Hematopoietic multipotent progenitor cell treated with erythropoietin and hydrocortisone succinate and interleukin-3 and kit ligand, for 17 days (in vitro differentiated cells): ENCODE measurements around the gene MUC13.

Experiments
- DNase-seq: peaks from one replicate; pipeline ENCODE4 v3.0.0-alpha.2; 2015; ENCODE audit warnings: low spot score

The MUC13 gene

GRCh38 chr3:124896824-124897526, 37.6 kb downstream of the MUC13 start:
- DNase-seq: no peak

DNA sequence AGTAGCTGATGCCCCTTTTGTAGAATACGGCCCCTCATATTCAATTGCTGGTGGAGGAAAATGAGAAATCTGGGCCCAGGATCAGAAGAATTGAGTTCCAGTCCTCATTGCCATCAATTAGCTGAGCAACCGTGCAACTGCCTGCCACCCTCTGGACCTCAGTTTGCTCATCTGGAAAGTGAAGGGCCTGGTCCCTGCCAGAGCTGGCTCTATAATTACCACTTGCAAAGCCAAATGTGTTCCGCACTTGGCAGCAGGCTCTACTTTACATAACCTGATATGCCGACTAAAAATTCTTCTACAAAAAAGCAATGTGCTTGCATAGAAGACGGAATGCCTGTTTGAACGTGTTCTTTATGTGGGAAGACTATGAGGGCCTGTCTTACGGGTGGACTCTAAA, 38.8 kb downstream of the MUC13 start:
- no peak for DNase-seq

GRCh38 chr3:124893526-124893925, 41.0 kb downstream of the MUC13 start:
- no peak for DNase-seq

DNA sequence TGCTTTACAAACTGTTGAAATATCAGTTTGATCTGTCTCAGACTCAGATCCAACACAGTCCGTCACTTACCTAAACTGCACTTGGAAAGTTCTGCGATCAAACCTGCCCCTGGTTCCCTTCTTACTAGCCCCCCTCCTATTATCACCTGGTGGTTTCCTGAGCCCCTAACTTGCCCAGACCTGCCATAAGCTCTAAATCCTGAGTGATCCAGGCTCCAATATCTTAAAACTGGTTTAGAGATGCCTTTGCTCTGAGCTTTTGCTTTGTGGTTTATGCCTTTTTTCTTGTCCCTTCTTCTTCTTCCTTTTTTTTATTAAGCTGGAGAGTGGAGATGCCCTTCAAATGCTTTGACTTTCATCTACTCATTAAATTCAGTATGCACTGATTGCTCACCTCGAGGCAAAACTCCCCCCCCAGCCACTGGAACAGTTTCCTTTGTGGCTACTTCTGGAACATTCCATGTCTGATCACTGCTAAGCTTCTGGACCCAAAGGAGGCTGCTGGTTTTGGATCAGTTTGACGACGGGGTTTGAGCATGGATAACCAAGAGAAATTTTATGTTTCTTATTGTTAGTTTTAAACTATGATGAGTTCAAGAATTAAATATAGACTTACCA, 43.9 kb downstream of the MUC13 start:
- DNase-seq: no peak

DNA sequence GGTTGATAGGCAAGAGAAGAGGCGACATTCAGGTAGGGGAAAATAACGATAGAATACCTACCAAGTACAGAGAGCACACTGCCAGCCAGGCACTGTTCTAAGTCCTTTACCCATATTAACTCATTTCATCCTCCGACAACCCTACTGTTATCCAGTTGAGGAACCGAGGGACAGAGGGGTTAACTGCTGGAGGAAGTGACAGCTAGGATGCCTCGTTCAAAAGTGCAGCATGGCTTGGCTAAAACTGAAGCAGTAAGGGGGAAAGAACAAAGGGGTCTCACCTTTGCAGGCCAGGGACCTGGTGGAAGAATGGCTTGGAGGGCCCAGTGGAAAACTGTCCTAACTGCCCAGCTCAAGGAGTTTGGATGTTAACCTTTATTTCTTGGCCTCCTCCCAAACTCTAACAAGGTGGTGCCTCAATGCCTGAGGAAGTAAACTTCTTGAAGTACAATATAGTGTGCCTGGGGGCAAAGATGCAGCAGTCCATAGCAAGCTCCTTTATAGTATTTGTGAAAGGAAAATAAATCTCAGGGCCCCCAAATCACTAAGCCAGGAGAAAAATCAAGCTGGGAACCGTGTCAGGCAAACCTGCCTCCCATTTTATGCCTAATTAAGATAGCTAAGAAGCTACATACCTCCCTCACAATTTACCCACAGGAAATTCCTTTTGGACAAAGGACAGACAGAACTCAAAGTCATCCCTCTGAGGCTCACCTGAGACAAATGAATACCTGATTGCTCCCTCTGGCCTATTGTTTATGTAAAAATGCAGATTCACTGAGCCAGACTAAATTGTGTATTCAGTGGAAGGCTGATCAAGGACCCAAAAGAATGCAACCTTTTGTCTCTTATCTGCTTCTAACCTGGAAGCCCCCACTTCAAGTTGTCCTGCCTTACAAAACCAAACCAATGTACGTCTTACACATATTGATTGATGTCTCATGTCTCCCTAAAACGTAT, 45.8 kb downstream of the MUC13 start:
- DNase-seq: no peak

DNA sequence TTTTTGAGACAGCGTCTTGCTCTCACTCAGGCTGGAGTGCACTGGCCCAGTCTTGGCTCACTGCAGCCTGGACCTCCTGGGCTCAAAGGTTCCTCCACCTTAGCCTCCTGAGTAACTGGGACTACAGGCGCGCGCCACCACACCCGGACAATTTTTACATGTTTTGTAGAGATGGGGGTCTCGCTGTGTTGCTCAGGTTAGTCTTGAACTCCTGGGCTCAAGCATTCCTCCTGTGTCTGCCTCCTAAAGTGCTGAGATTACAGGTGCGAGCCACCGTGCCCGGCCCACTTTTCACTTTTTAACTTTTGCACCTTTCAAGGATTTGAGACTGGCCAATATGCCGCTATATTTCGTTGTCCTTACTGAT, 46.6 kb downstream of the MUC13 start:
- DNase-seq: no peak

DNA sequence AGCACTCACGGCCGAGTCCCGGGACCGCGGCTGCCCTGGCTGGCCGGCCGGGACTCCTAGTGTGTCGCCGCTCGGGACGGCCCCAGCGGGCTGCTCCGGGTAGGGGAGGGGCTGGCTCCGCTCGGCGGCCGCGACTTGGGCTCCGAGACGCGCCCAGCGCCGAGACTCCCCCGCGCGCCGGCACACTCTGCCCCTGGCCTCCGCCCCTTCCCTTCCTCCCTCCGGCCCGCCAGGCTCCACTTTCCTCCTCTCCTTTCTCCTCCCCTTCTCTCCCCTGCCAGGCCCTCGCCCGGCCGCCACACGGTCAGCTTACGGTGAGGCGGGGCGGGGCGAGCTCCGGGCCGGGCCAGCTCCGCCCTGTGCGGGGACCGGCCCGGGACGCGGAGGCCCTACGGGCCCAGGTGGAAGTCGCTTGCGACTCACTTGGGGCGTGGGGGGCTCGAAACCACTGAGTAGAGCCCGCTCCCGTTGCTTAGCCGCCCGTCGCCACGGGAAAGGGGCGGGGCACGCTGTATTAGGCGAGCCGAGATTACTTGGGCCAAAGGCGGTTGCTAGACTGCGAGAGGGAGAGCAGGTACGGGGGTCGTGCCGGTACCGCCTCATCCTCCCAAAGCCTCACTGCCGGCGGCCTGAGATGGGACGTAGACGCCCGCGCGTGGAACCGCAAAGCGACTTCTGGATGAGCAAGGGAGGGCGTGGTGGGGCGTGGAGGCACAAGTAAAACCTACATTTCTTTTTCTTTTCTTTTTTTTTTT, 47.2 kb downstream of the MUC13 start, which contains the start of gene ITGB5:
ITGB5 (minus strand) TSS at position 189 of the 755 bp plus-strand sequence. CDS start 365 bp downstream, outside the sequence.
- peak; percentile 33 for DNase-seq

DNA sequence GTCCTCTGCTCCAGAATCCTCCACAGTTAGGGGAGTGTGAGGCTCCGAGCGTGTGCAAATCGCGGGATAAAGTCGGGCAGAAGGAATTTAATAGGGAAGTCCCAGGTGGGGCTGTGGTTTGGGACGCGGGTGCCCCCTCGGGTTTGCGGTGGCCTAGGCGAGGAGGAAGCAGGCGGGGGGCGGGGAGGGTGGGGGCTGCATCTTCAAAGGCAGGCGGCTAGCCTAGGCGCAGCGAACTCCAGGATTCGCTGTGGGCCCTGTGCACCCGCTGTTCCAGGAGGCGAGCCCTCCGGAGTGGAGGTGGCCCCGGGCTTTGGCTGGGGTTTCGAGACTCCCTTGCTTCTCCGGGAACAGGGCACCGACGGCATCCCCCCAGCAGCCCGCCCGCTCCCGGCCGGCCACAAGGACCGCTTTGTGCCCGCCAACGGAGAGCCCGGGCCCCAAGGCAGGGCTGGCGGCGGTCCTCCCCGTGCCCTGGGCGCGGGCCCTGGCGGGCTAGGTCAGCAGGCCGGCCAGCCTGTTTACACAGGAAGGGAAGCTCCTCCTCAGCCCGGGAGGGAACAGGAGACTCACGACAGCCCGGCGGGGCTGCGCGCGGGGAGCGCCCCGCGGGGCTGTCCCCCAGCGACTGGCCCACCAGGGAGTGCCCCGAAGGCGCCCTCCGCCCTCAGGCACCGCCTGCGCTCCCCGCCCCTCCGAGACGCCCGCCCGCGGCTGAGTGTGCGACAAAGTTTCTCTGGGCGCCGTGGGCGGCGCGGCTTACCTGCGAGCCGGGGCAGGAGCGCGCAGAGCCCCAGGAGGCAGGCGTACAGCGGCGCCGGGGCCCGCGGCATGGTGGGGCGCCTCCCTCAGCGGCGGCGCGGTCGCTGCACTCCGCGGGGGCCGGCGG, 48.1 kb downstream of the MUC13 start:
- DNase-seq: no peak

- no peak for DNase-seq
These were observed 48.9 kb downstream of the MUC13 start for GRCh38 chr3:124885466-124886167.

GRCh38 chr3:124884474-124885101, 50.0 kb downstream of the MUC13 start:
- no peak for DNase-seq

DNA sequence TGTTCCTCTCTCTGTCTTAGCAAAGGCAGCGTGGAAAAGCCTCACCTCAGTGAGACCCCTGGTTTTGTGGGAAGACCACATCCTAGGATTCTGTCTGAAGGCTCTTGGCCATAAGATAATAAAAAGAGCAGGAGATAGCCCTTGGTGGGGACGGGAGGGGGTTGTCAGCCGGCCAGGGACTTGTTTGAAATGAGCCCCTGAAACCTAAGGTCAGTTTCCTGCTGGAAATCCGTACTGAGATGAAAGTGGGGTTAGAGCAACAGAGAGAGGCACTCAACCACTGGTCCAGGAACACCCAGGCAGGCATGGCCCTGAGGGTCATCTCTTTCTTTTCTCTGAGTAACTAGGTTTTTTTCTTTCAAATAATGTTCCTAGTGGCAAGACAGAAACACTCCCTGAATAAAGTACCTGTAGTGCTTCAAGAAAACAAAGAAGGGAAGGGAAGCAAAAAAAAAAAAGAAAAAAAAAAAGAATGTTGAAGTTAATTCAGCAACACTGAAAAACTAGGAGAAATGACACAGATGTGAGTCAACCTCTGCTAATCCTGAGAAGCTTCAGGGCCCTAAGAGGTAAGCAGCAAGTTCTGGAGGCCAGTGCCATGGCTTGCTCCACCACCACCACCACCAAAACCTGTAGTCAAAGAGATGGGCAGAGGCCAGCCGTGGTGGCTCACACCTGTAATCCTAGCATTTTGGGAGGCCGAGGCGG, 50.6 kb downstream of the MUC13 start:
- DNase-seq: no peak

GRCh38 chr3:124882816-124883747, 51.5 kb downstream of the MUC13 start:
- DNase-seq: no peak

- DNase-seq: no peak
These were observed 52.4 kb downstream of the MUC13 start for GRCh38 chr3:124881976-124882697.

GRCh38 chr3:124879337-124879680, 55.2 kb downstream of the MUC13 start:
- no peak for DNase-seq

DNA sequence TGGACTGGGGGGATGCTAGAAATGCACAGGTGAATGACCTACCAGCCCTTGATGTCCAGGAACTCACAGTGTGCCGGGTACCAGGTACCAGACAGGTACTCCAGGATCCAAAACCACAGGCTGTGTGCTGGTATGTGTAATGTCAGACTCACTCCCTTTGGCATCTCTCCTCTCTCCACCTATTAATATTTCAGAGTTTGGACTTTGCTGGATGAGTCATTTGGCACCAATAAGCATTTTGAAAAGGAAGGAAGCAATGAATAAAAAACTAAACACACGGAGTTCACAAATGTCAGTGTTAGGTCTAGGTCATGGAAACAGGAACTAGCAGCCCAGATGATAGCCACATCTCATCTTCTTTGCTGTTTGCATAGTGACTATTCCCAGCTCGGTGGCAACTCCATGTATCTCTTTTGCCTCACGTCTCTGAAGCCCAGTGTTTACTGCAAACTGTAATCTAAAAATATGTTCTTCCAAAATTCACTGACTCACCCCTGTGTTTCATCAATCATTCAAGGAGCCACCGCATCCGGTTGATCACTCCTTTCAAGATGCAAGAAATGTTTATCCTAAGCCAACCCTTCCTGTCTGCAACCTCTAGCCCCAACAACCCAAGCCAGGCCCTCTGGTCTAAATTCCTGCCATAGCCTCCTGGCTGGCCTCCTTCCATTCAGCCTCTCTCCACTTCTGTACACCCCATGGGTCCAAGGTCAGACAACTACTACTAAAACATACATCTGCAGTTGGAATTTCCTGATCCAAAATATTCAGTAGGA, 55.8 kb downstream of the MUC13 start:
- peak; percentile 75 for DNase-seq

- DNase-seq: no peak
These were observed 56.9 kb downstream of the MUC13 start for GRCh38 chr3:124877674-124878073.
